ENCODE results near the gene ARTN. TPM values are rescaled to one million over a fixed set of nuclear protein-coding genes. Genes with fewer than 3 reads are reported as not detected.

Gene ARTN
- total and polyA plus RNA-seq, 4 donors = 1.8 to 4.9 (median 2.1) TPM; not detected in 1

- H3K27ac ChIP-seq (ENCODE audit: low read depth in 1 of 2, low read length in 2 of 2) = no peak overlapping the region
- no peaks in the 10 kb centered on the region for H3K4me1 ChIP-seq (ENCODE audit: control insufficient read depth in 1 of 2, insufficient read depth in 2 of 2, low read length in 2 of 2)
- H3K27me3 ChIP-seq (ENCODE audit: control insufficient read depth in 1 of 2, insufficient read depth in 2 of 2, low read length in 1 of 2) = no peaks in the 10 kb centered on the region
- 96 to 98% methylated on average over 4 of the region's 4 CpGs for WGBS, 2 donors
- no peak overlapping the region for H3K4me3 ChIP-seq (ENCODE audit: low read length in 2 of 2)
- peaks cover 0 to 3% of the 10 kb centered on the region in 2 donors for H3K36me3 ChIP-seq (ENCODE audit: control insufficient read depth in 1 of 2, insufficient read depth in 2 of 2, low read length in 1 of 2)
- no peak for DNase-seq
- intact Hi-C loops (cut with DNase I) = no loop called here
- no peaks in the 10 kb centered on the region for H3K9me3 ChIP-seq (ENCODE audit: control insufficient read depth, low read length)
- no peak for ATAC-seq (ENCODE audit: low FRiP score)
Observed at GRCh38 chr1:43902058-43902831, 31.4 kb upstream of the ARTN start.

- Histone ChIP-seq H3K36me3 (ENCODE audit: control insufficient read depth in 1 of 2, insufficient read depth in 2 of 2, low read length in 1 of 2) (peaks cover 0 to 3% of the 10 kb centered on the region in 2 donors), H3K27me3 (ENCODE audit: control insufficient read depth in 1 of 2, insufficient read depth in 2 of 2, low read length in 1 of 2) (no peaks in the 10 kb centered on the region), H3K4me1 (ENCODE audit: control insufficient read depth in 1 of 2, insufficient read depth in 2 of 2, low read length in 2 of 2) (no peaks in the 10 kb centered on the region), H3K9me3 (ENCODE audit: control insufficient read depth, low read length) (no peaks in the 10 kb centered on the region), H3K4me3 (ENCODE audit: low read length in 2 of 2) (no peak overlapping the region), H3K27ac (ENCODE audit: low read depth in 1 of 2, low read length in 2 of 2) (no peak overlapping the region)
- ATAC-seq (ENCODE audit: low FRiP score) = no peak
- 62 to 68% methylated on average over 6 to 7 of the region's 7 CpGs for WGBS, 2 donors
- DNase-seq = no peak
- intact Hi-C loops (cut with DNase I) = no loop called here
Observed at GRCh38 chr1:43904660-43905551, 28.7 kb upstream of the ARTN start.

GRCh38 chr1:43908226-43908625, 25.4 kb upstream of the ARTN start:
- DNase-seq (no peak), ATAC-seq (ENCODE audit: low FRiP score) (no peak)
- Histone ChIP-seq H3K9me3 (ENCODE audit: control insufficient read depth, low read length) (no peaks in the 10 kb centered on the region), H3K4me1 (ENCODE audit: control insufficient read depth in 1 of 2, insufficient read depth in 2 of 2, low read length in 2 of 2) (no peaks in the 10 kb centered on the region), H3K27ac (ENCODE audit: low read depth in 1 of 2, low read length in 2 of 2) (no peak overlapping the region), H3K36me3 (ENCODE audit: control insufficient read depth in 1 of 2, insufficient read depth in 2 of 2, low read length in 1 of 2) (peaks cover 0 to 3% of the 10 kb centered on the region in 2 donors), H3K4me3 (ENCODE audit: low read length in 2 of 2) (no peak overlapping the region), H3K27me3 (ENCODE audit: control insufficient read depth in 1 of 2, insufficient read depth in 2 of 2, low read length in 1 of 2) (no peaks in the 10 kb centered on the region)
- intact Hi-C loops (cut with DNase I) = no loop called here
- 96 to 98% methylated on average over 2 of the region's 2 CpGs for WGBS, 2 donors

- 95% methylated on average over 5 of the region's 5 CpGs for WGBS, 2 donors
- intact Hi-C loops (cut with DNase I) = no loop called here
- DNase-seq (no peak), ATAC-seq (ENCODE audit: low FRiP score) (no peak)
- Histone ChIP-seq H3K9me3 (ENCODE audit: control insufficient read depth, low read length) (no peaks in the 10 kb centered on the region), H3K4me3 (ENCODE audit: low read length in 2 of 2) (no peak overlapping the region), H3K36me3 (ENCODE audit: control insufficient read depth in 1 of 2, insufficient read depth in 2 of 2, low read length in 1 of 2) (peaks cover 0 to 3% of the 10 kb centered on the region in 2 donors), H3K27me3 (ENCODE audit: control insufficient read depth in 1 of 2, insufficient read depth in 2 of 2, low read length in 1 of 2) (no peaks in the 10 kb centered on the region), H3K27ac (ENCODE audit: low read depth in 1 of 2, low read length in 2 of 2) (no peak overlapping the region), H3K4me1 (ENCODE audit: control insufficient read depth in 1 of 2, insufficient read depth in 2 of 2, low read length in 2 of 2) (no peaks in the 10 kb centered on the region)
Observed at GRCh38 chr1:43908858-43909257, 24.7 kb upstream of the ARTN start.

GRCh38 chr1:43910343-43910742, 23.3 kb upstream of the ARTN start:
- Histone ChIP-seq H3K27ac (ENCODE audit: low read depth in 1 of 2, low read length in 2 of 2) (no peak overlapping the region), H3K36me3 (ENCODE audit: control insufficient read depth in 1 of 2, insufficient read depth in 2 of 2, low read length in 1 of 2) (peaks cover 0 to 3% of the 10 kb centered on the region in 2 donors), H3K4me1 (ENCODE audit: control insufficient read depth in 1 of 2, insufficient read depth in 2 of 2, low read length in 2 of 2) (no peaks in the 10 kb centered on the region), H3K9me3 (ENCODE audit: control insufficient read depth, low read length) (no peaks in the 10 kb centered on the region), H3K27me3 (ENCODE audit: control insufficient read depth in 1 of 2, insufficient read depth in 2 of 2, low read length in 1 of 2) (no peaks in the 10 kb centered on the region), H3K4me3 (ENCODE audit: low read length in 2 of 2) (no peak overlapping the region)
- intact Hi-C loops (cut with DNase I) = no loop called here
- DNase-seq = no peak
- 89 to 92% methylated on average over 1 of the region's 1 CpG for WGBS, 2 donors
- ATAC-seq (ENCODE audit: low FRiP score) = no peak

- intact Hi-C loops (cut with DNase I) = no loop called here
- Histone ChIP-seq H3K36me3 (ENCODE audit: control insufficient read depth in 1 of 2, insufficient read depth in 2 of 2, low read length in 1 of 2) (peaks cover 0 to 3% of the 10 kb centered on the region in 2 donors), H3K27ac (ENCODE audit: low read depth in 1 of 2, low read length in 2 of 2) (no peak overlapping the region), H3K4me3 (ENCODE audit: low read length in 2 of 2) (no peak overlapping the region), H3K9me3 (ENCODE audit: control insufficient read depth, low read length) (no peaks in the 10 kb centered on the region), H3K27me3 (ENCODE audit: control insufficient read depth in 1 of 2, insufficient read depth in 2 of 2, low read length in 1 of 2) (no peaks in the 10 kb centered on the region), H3K4me1 (ENCODE audit: control insufficient read depth in 1 of 2, insufficient read depth in 2 of 2, low read length in 2 of 2) (no peaks in the 10 kb centered on the region)
- ATAC-seq (ENCODE audit: low FRiP score) (no peak), DNase-seq (no peak)
- WGBS, 2 donors = 50 to 51% methylated on average over 2 of the region's 2 CpGs
Observed at GRCh38 chr1:43912607-43913006, 21.0 kb upstream of the ARTN start.

GRCh38 chr1:43913051-43913501, 20.5 kb upstream of the ARTN start:
- no peaks in the 10 kb centered on the region for H3K27me3 ChIP-seq (ENCODE audit: control insufficient read depth in 1 of 2, insufficient read depth in 2 of 2, low read length in 1 of 2)
- DNase-seq (no peak), ATAC-seq (ENCODE audit: low FRiP score) (no peak)
- H3K9me3 ChIP-seq (ENCODE audit: control insufficient read depth, low read length) = no peaks in the 10 kb centered on the region
- intact Hi-C loops (cut with DNase I) = no loop called here
- no peak overlapping the region for H3K4me3 ChIP-seq (ENCODE audit: low read length in 2 of 2)
- 81 to 84% methylated on average over 7 of the region's 7 CpGs for WGBS, 2 donors
- H3K27ac ChIP-seq (ENCODE audit: low read depth in 1 of 2, low read length in 2 of 2) = no peak overlapping the region
- peaks cover 0 to 3% of the 10 kb centered on the region in 2 donors for H3K36me3 ChIP-seq (ENCODE audit: control insufficient read depth in 1 of 2, insufficient read depth in 2 of 2, low read length in 1 of 2)
- no peaks in the 10 kb centered on the region for H3K4me1 ChIP-seq (ENCODE audit: control insufficient read depth in 1 of 2, insufficient read depth in 2 of 2, low read length in 2 of 2)

GRCh38 chr1:43913666-43914360, 19.8 kb upstream of the ARTN start:
- H3K27me3 ChIP-seq (ENCODE audit: control insufficient read depth in 1 of 2, insufficient read depth in 2 of 2, low read length in 1 of 2) = no peaks in the 10 kb centered on the region
- no peaks in the 10 kb centered on the region for H3K9me3 ChIP-seq (ENCODE audit: control insufficient read depth, low read length)
- intact Hi-C loops (cut with DNase I) = no loop called here
- peaks cover 0 to 3% of the 10 kb centered on the region in 2 donors for H3K36me3 ChIP-seq (ENCODE audit: control insufficient read depth in 1 of 2, insufficient read depth in 2 of 2, low read length in 1 of 2)
- H3K4me1 ChIP-seq (ENCODE audit: control insufficient read depth in 1 of 2, insufficient read depth in 2 of 2, low read length in 2 of 2) = no peaks in the 10 kb centered on the region
- WGBS, 2 donors = 87 to 92% methylated on average over 18 of the region's 18 CpGs
- H3K27ac ChIP-seq (ENCODE audit: low read depth in 1 of 2, low read length in 2 of 2) = no peak overlapping the region
- ATAC-seq (ENCODE audit: low FRiP score) = no peak
- H3K4me3 ChIP-seq (ENCODE audit: low read length in 2 of 2) = no peak overlapping the region
- peak in 1 of 2 donors; percentile 57 for DNase-seq
